ENCODE data around the gene ECI1. TPM values are rescaled to one million over a fixed set of nuclear protein-coding genes. Genes with fewer than 3 reads are reported as not detected.

The ECI1 gene
- polyA plus RNA-seq, 4 donors: 86.1 to 246 (median 166) TPM

GRCh38 chr16:2231016-2231931 is 20.1 kb downstream of the ECI1 start:
- H3K27ac ChIP-seq (ENCODE audit: low read depth in 1 of 3, low read length in 2 of 3): no peak overlapping the region
- peaks cover 0 to 4% (median 0%) of the 10 kb centered on the region in 3 donors for H3K4me1 ChIP-seq (ENCODE audit: control insufficient read depth in 3 of 3, insufficient read depth in 2 of 3, low read depth in 1 of 3, low read length in 2 of 3)
- DNase-seq (no peak), FAIRE-seq (no peak)
- peaks cover 0 to 11% (median 2%) of the 10 kb centered on the region in 3 donors for H3K27me3 ChIP-seq (ENCODE audit: control insufficient read depth in 3 of 3, insufficient read depth in 3 of 3, low read length in 3 of 3)
- H3K4me3 ChIP-seq (ENCODE audit: low read depth in 1 of 3, low read length in 3 of 3): no peak overlapping the region
- H3K36me3 ChIP-seq (ENCODE audit: control insufficient read depth in 3 of 3, insufficient read depth in 2 of 3, low read depth in 1 of 3, low read length in 3 of 3): peaks cover 14 to 94% (median 27%) of the 10 kb centered on the region in 3 donors
- WGBS, 3 donors: 87 to 90% (median 90%) methylated on average over 29 of the region's 29 CpGs
- H3K9me3 ChIP-seq (ENCODE audit: control insufficient read depth in 2 of 2, insufficient read depth in 1 of 2, low read depth in 1 of 2, low read length in 1 of 2): no peaks in the 10 kb centered on the region

- Histone ChIP-seq H3K9me3 (ENCODE audit: control insufficient read depth in 2 of 2, insufficient read depth in 1 of 2, low read depth in 1 of 2, low read length in 1 of 2) (no peaks in the 10 kb centered on the region), H3K27me3 (ENCODE audit: control insufficient read depth in 3 of 3, insufficient read depth in 3 of 3, low read length in 3 of 3) (peaks cover 0 to 2% (median 2%) of the 10 kb centered on the region in 3 donors), H3K36me3 (ENCODE audit: control insufficient read depth in 3 of 3, insufficient read depth in 2 of 3, low read depth in 1 of 3, low read length in 3 of 3) (peaks cover 14 to 88% (median 23%) of the 10 kb centered on the region in 3 donors), H3K27ac (ENCODE audit: low read depth in 1 of 3, low read length in 2 of 3) (no peak overlapping the region), H3K4me3 (ENCODE audit: low read depth in 1 of 3, low read length in 3 of 3) (no peak overlapping the region), H3K4me1 (ENCODE audit: control insufficient read depth in 3 of 3, insufficient read depth in 2 of 3, low read depth in 1 of 3, low read length in 2 of 3) (no peaks in the 10 kb centered on the region)
- 84 to 92% (median 88%) methylated on average over 12 to 13 of the region's 13 CpGs for WGBS, 3 donors
- no peak for FAIRE-seq
- DNase-seq: no peak
Observed at GRCh38 chr16:2230376-2230775, 21.0 kb downstream of the ECI1 start.

GRCh38 chr16:2229632-2230250 is 21.6 kb downstream of the ECI1 start:
- H3K4me1 ChIP-seq (ENCODE audit: control insufficient read depth in 3 of 3, insufficient read depth in 2 of 3, low read depth in 1 of 3, low read length in 2 of 3): peaks cover 0 to under 1% (median 0%) of the 10 kb centered on the region in 3 donors
- no peak for DNase-seq
- H3K36me3 ChIP-seq (ENCODE audit: control insufficient read depth in 3 of 3, insufficient read depth in 2 of 3, low read depth in 1 of 3, low read length in 3 of 3): peaks cover 14 to 84% (median 17%) of the 10 kb centered on the region in 3 donors
- H3K4me3 ChIP-seq (ENCODE audit: low read depth in 1 of 3, low read length in 3 of 3): no peak overlapping the region
- no peaks in the 10 kb centered on the region for H3K9me3 ChIP-seq (ENCODE audit: control insufficient read depth in 2 of 2, insufficient read depth in 1 of 2, low read depth in 1 of 2, low read length in 1 of 2)
- 90 to 93% (median 91%) methylated on average over 19 to 23 of the region's 23 CpGs for WGBS, 3 donors
- H3K27ac ChIP-seq (ENCODE audit: low read depth in 1 of 3, low read length in 2 of 3): no peak overlapping the region
- no peak for FAIRE-seq
- peaks cover 0 to under 1% (median 0%) of the 10 kb centered on the region in 3 donors for H3K27me3 ChIP-seq (ENCODE audit: control insufficient read depth in 3 of 3, insufficient read depth in 3 of 3, low read length in 3 of 3)

DNA sequence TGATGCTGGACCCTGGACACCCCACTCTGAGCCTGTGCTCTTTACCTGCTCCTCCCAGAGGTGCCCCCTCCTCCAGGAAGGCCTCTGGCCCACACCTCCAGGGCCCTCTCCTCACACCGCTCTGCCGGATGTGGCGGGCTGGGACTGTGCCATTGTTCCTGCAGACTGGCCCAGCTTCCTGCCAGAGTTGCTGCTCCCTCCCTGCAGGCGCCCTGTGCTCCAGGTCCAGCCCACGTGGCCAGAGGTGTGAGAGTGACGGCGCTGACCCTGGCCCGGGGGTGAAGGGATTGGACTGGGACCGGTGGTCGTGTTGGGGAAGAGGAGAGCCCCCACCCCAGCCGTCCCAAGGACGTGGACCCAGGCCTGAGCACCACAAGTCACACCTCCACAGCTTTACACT is 22.3 kb downstream of the ECI1 start:
- Histone ChIP-seq H3K4me3 (ENCODE audit: low read depth in 1 of 3, low read length in 3 of 3) (no peak overlapping the region), H3K27ac (ENCODE audit: low read depth in 1 of 3, low read length in 2 of 3) (no peak overlapping the region), H3K4me1 (ENCODE audit: control insufficient read depth in 3 of 3, insufficient read depth in 2 of 3, low read depth in 1 of 3, low read length in 2 of 3) (peaks cover 0 to 7% (median 2%) of the 10 kb centered on the region in 3 donors), H3K9me3 (ENCODE audit: control insufficient read depth in 2 of 2, insufficient read depth in 1 of 2, low read depth in 1 of 2, low read length in 1 of 2) (no peaks in the 10 kb centered on the region), H3K36me3 (ENCODE audit: control insufficient read depth in 3 of 3, insufficient read depth in 2 of 3, low read depth in 1 of 3, low read length in 3 of 3) (peaks cover 14 to 78% (median 17%) of the 10 kb centered on the region in 3 donors), H3K27me3 (ENCODE audit: control insufficient read depth in 3 of 3, insufficient read depth in 3 of 3, low read length in 3 of 3) (no peaks in the 10 kb centered on the region)
- 84 to 91% (median 89%) methylated on average over 6 to 12 of the region's 12 CpGs for WGBS, 3 donors
- no peak for FAIRE-seq
- DNase-seq: no peak

- FAIRE-seq: no peak
- H3K9me3 ChIP-seq (ENCODE audit: control insufficient read depth in 2 of 2, insufficient read depth in 1 of 2, low read depth in 1 of 2, low read length in 1 of 2): no peaks in the 10 kb centered on the region
- no peak for DNase-seq
- H3K4me1 ChIP-seq (ENCODE audit: control insufficient read depth in 3 of 3, insufficient read depth in 2 of 3, low read depth in 1 of 3, low read length in 2 of 3): peaks cover 0 to 9% (median 2%) of the 10 kb centered on the region in 3 donors
- H3K27me3 ChIP-seq (ENCODE audit: control insufficient read depth in 3 of 3, insufficient read depth in 3 of 3, low read length in 3 of 3): no peaks in the 10 kb centered on the region
- peaks cover 8 to 72% (median 17%) of the 10 kb centered on the region in 3 donors for H3K36me3 ChIP-seq (ENCODE audit: control insufficient read depth in 3 of 3, insufficient read depth in 2 of 3, low read depth in 1 of 3, low read length in 3 of 3)
- H3K27ac ChIP-seq (ENCODE audit: low read depth in 1 of 3, low read length in 2 of 3): no peak overlapping the region
- H3K4me3 ChIP-seq (ENCODE audit: low read depth in 1 of 3, low read length in 3 of 3): no peak overlapping the region
- WGBS, 3 donors: 90 to 92% (median 90%) methylated on average over 21 to 25 of the region's 25 CpGs
Observed at GRCh38 chr16:2228161-2228824, 23.1 kb downstream of the ECI1 start.

DNA sequence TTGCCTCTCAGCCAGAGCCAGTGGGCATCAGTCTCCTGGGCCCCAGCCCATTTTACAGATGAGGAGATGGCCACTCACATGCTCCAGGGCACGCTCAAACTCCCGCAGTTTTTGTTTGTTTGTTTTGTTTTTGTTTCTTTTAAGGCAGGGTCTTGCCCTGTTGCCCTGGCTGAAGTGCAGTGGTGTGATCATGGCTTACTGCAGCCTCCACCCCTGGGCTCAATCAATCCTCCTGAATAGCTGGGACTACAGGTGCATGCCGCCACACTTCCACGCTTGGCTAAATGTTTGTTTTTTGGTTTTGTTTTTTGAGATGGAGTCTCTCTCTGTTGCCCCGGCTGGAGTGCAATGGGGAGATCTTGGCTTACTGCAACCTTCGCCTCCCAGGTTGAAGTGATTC is 24.5 kb downstream of the ECI1 start:
- no peaks in the 10 kb centered on the region for H3K27me3 ChIP-seq (ENCODE audit: control insufficient read depth in 3 of 3, insufficient read depth in 3 of 3, low read length in 3 of 3)
- H3K4me1 ChIP-seq (ENCODE audit: control insufficient read depth in 3 of 3, insufficient read depth in 2 of 3, low read depth in 1 of 3, low read length in 2 of 3): peaks cover 0 to 11% (median 2%) of the 10 kb centered on the region in 3 donors
- H3K9me3 ChIP-seq (ENCODE audit: control insufficient read depth in 2 of 2, insufficient read depth in 1 of 2, low read depth in 1 of 2, low read length in 1 of 2): no peaks in the 10 kb centered on the region
- H3K4me3 ChIP-seq (ENCODE audit: low read depth in 1 of 3, low read length in 3 of 3): no peak overlapping the region
- no peak for FAIRE-seq
- no peak overlapping the region for H3K27ac ChIP-seq (ENCODE audit: low read depth in 1 of 3, low read length in 2 of 3)
- 90 to 94% (median 94%) methylated on average over 6 of the region's 6 CpGs for WGBS, 3 donors
- DNase-seq: no peak
- peaks cover 6 to 59% (median 8%) of the 10 kb centered on the region in 3 donors for H3K36me3 ChIP-seq (ENCODE audit: control insufficient read depth in 3 of 3, insufficient read depth in 2 of 3, low read depth in 1 of 3, low read length in 3 of 3)

DNA sequence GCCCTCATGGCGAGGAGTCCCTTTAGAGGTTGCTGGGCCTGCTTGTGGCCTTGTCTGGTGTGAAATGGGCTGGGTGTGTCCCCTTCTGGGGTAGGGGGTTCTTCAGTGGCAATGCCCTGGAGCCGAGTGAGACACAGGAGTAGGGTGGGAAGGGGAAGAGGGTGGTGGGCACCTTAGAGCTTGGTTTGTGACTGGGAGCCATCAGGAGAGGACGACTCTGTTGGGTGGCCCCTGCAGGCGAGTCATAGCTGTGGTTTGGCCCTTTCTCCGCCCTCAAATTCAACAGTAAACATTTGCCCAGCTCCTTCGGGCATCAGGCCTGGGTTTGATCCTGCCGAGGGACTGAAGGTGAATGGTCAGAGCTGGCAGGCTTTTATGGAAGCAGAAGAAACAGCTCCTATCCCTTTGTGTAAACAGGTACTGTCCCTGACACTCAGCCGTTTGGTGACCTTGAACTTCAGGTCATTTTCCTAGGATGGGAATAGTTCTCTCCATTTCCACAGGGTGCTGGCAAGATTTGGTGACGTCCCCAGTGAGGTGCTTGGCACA is 25.1 kb downstream of the ECI1 start:
- no peak for FAIRE-seq
- peaks cover 4 to 53% (median 8%) of the 10 kb centered on the region in 3 donors for H3K36me3 ChIP-seq (ENCODE audit: control insufficient read depth in 3 of 3, insufficient read depth in 2 of 3, low read depth in 1 of 3, low read length in 3 of 3)

More for the DNA sequence above, 25.1 kb downstream of the ECI1 start:
- Histone ChIP-seq H3K9me3 (ENCODE audit: control insufficient read depth in 2 of 2, insufficient read depth in 1 of 2, low read depth in 1 of 2, low read length in 1 of 2) (no peaks in the 10 kb centered on the region), H3K27me3 (ENCODE audit: control insufficient read depth in 3 of 3, insufficient read depth in 3 of 3, low read length in 3 of 3) (no peaks in the 10 kb centered on the region), H3K27ac (ENCODE audit: low read depth in 1 of 3, low read length in 2 of 3) (no peak overlapping the region), H3K4me3 (ENCODE audit: low read depth in 1 of 3, low read length in 3 of 3) (no peak overlapping the region), H3K4me1 (ENCODE audit: control insufficient read depth in 3 of 3, insufficient read depth in 2 of 3, low read depth in 1 of 3, low read length in 2 of 3) (peaks cover 0 to 11% (median 2%) of the 10 kb centered on the region in 3 donors)
- WGBS, 3 donors: 46 to 67% (median 54%) methylated on average over 9 of the region's 9 CpGs
- DNase-seq: no peak
